HG02840 (cell line): ENCODE measurements around the gene GNA15.

Source experiments
- ATAC-seq: cut with Tn5 transposase; IDR thresholded peaks from one replicate; pipeline ENCODE4 v1.9.1; 2021; ENCODE audit warnings: mild to moderate bottlenecking, moderate library complexity, moderate number of reproducible peaks; ENCODE audit not compliant: unreplicated experiment, low FRiP score

GNA15 gene

DNA sequence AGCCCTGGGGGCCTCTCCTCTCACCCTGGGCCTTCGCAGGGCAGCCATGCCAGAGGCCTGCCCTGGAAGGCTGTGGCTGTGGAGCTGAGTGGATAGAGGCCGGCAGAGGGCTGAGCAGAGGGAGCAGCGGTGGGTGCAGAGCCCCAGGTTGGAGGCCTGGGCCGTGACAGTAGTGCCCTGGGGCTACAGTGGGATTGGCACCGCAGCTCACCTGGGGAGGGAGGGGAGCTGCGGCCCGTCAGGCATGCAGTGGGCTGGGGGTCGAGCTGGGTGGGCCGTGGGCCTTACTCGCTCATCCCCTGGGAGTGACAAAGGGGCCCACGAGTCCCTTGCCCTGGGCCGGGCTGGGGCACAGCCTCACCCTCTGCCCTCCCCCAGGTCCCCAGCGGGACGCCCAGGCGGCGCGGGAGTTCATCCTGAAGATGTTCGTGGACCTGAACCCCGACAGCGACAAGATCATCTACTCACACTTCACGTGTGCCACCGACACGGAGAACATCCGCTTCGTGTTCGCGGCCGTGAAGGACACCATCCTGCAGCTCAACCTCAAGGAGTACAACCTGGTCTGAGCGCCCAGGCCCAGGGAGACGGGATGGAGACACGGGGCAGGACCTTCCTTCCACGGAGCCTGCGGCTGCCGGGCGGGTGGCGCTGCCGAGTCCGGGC is 15.1 kb upstream of the GNA15 start:
- ATAC-seq, result no peak

DNA sequence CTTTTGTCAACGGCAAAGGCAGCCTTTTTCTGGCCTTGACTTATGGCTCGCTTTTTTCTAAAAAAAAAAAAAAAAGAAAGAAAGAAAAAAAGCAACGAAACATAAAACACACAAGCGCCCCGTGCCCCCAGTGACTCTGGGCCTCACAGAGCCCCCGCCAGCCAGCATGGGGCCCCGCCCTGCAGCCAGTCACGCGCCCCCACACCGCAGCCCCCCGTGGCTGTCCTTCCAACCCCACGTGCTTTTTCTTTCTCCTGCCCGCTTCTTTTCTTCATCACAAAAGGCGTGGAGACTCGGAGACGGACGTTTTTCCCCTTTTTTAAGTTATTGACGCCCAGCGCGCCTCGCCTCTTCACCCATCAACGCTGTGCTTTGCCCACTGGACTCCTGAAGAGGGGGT is 14.4 kb upstream of the GNA15 start:
- no peak for ATAC-seq

- no peak for ATAC-seq
Observed at GRCh38 chr19:3121821-3122511, 13.9 kb upstream of the GNA15 start.

- ATAC-seq, result no peak
Observed at GRCh38 chr19:3122512-3122870, 13.3 kb upstream of the GNA15 start.

- ATAC-seq, result no peak
Observed at GRCh38 chr19:3123088-3123721, 12.6 kb upstream of the GNA15 start.

- no peak for ATAC-seq
Observed at GRCh38 chr19:3123956-3124355, 11.9 kb upstream of the GNA15 start.

- no peak for ATAC-seq
Observed at GRCh38 chr19:3124630-3125029, 11.2 kb upstream of the GNA15 start.

GRCh38 chr19:3125900-3126524 is 9.8 kb upstream of the GNA15 start:
- ATAC-seq, result no peak

DNA sequence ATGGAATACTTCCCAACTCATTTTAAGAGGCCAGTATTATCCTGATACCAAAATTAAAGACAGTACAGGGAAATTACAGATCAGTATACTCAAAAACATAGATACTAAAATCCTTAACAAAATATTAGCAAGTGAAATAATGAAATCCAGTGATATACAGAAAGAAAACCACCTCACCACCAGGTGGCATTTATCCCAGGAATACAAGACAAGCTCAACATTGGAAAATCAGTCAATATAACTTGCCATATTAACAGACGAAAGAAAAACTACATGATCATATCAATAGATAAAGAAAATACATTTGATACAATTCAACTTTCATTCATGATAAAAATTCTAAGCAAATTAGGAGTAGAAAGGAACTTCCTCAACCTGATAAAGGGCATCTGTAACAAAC is 6.7 kb upstream of the GNA15 start:
- no peak for ATAC-seq

- no peak for ATAC-seq
Observed at GRCh38 chr19:3131168-3131567, 4.7 kb upstream of the GNA15 start.

DNA sequence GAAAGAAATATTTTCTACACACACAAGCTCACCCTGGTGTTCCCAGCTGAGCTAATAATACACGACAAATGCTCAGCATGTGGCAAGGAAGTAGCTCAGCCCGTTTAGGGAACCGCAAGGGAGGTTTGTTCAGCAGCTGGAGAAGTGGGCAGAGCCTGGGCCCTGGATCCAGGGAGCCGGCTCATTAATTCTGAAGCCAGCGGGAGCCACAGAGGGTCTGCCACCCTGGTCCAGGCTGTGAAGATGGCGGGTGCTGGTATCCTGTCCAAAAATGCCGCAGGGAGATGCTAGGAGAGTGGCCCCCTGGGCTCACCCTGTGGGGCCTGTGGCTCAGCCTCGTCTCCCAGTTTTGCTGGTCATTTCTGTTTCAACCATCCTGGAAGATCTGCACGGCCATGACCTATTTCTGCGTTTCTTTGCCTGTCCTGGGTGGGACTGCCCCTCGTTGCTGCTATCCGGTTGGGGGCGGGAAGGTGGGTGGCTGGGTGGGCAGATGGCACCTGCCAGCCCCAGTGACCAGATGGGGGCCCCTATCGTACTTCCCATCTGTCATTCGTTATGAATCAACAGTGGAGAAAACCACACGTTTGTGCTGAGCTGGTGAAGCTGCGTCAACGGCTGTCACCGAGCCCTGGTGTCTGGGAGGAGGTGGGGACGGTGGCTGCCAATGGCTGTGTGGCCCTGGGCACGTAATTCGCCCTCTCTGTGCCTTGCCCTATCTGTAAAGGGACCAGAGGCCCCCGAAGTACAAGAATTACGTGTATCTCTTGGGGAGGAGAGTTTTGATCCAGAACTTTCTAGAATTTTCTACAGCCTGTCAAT is 2.7 kb upstream of the GNA15 start:
- ATAC-seq, result no peak

DNA sequence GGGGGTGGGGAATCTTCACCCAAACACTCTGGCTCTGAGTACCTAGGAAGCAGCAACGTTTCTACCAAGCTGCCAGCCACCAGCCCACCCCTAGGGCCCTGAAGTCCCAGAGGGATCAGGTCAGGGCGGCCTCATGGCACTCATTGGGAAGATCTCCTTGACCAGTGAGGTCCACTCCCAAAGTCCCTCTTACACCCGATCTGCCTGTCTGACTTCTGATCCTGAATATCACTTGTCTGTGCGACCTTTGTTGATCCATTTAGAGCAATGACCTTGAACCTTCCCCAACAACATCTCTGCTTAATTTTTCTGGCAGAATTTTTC is 2.1 kb upstream of the GNA15 start:
- ATAC-seq, result no peak

DNA sequence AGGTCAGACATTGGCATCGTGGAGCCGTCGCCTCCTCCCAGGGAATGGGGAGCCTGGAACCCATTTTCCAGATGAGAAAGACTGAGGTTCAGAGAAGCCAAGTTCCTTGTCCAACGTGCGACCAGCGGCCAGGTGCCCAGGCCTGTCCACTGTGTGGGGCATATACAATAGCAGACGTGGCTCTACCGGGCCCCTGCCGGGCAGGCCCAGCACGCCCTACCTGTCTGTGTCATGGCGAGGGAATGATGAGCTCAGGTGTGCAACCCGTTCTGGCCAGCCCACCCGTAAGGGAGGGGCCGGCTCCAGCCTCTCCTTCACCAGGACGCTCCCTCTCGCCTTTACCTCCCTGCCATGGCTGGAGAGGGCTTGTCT is 837 bp downstream of the GNA15 start:
- ATAC-seq, result no peak

GRCh38 chr19:3137119-3137518 is 1.3 kb downstream of the GNA15 start:
- no peak for ATAC-seq

GRCh38 chr19:3138268-3138667 is 2.4 kb downstream of the GNA15 start:
- ATAC-seq, result no peak

- no peak for ATAC-seq
Observed at GRCh38 chr19:3140667-3141038, 4.8 kb downstream of the GNA15 start.

DNA sequence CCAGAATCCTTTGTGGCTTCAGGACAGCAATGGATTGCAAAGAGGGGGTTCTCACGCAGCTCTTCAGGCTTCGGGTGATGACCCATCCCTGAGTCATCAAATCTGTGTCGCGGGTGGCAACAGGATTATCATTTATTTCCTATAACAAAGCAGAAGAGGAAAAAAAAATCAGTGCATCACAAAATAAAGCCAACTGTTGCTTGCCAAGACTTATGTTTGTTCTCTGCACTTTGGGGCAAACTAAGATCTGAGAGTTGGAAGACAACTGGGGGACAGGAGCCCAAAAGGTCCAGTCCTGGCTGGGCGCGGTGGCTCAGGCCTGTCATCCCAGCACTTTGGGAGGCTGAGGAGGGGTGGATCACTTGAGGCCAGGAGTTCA is 6.4 kb downstream of the GNA15 start:
- no peak for ATAC-seq

- no peak for ATAC-seq
Observed at GRCh38 chr19:3142781-3143337, 7.0 kb downstream of the GNA15 start.

DNA sequence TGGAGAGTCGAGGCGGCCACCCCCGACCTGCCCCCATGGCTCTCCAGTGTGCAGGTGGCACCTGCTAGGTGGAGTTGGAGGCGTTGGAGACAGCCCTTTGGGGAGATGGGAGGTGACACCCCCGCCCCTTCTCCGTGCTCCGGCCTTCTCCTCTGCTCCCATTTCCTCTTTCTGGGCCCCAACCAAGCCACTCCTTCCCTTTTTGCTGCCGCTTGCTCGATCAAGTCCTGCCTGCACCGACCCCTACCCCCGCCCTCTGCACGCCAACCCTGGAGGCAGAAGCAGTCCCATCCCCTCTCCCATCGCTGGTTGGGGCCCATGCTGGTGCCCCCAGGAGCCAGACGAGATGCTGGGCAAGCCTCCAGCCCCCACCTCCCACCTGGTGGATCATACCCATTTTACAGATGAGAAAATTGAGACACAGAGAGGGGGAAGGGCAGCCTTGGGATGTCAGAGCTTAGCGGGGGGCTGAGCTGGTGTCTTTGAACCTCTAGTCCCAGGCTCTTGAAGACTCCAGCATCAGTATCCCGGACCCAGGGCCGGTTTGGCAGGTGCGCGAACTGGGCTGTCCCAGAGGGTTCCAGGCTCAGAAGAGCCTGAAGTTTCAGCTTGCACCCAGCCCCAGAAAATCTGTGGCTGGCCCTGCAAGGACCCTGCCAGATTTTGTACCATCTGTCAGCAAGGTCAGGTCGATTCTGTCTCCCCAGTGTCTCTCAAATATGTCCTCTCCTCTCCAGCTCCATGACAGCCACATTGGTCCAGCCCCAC is 10.3 kb downstream of the GNA15 start:
- ATAC-seq, result no peak

- ATAC-seq, result no peak
Observed at GRCh38 chr19:3146677-3147100, 10.9 kb downstream of the GNA15 start.
